HG02588 (cell line): ENCODE results near the gene SPRY2.

Experiments
- ATAC-seq: cut with Tn5 transposase; IDR thresholded peaks from one replicate; pipeline ENCODE4 v1.9.1; 2021; ENCODE audit warnings: mild to moderate bottlenecking, moderate library complexity; ENCODE audit not compliant: unreplicated experiment

The SPRY2 gene

GRCh38 chr13:80314711-80315653, 25.9 kb downstream of the SPRY2 start:
- no peak for ATAC-seq

DNA sequence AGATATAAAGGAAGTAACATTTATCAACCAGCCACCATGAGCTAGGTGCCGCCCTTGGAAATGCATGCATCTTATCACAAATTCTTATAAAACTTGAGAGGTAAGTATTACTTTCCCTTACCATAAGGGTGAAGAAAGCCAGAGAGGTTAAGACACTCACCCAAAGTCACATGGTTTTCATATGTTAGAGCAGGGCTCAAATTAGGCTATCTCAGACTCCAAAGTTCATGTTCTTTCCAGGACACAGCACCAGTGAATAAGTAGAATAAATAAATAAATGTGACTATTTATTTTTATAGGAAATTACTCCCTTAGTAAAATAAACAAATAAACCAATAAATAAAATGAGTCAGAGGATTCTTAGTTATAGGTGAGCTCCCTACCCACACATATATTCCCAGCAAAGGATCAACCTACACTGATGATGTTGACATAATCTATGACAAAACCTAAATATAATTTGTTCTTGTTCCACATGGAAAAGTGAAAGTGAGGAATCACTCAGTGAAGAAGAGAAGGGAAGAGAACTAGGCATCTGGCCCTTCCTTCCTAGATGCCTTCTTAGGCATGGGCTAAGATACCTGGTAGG, 27.2 kb downstream of the SPRY2 start:
- ATAC-seq = no peak

DNA sequence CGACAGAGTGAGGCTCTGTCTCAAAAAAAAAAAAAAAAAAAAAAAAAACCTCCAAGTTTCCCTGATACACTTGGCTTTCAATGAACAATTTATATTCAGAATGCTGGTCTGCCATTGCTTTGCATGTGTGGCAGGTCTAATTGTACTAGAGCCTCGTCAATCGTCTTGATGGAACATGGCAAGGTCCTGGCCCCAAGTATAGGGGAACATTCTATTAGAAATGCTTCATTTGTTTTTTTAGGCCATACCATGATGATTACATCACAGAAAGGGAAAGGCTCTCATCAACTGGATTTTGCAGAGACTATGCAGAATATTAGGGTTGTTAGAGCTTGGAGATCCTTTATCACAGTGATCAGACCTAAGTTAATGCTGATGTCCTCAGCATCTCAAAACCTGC, 28.0 kb downstream of the SPRY2 start:
- ATAC-seq = no peak

- ATAC-seq = no peak
Measured at GRCh38 chr13:80312012-80312704, 28.8 kb downstream of the SPRY2 start.

GRCh38 chr13:80309926-80310325, 31.0 kb downstream of the SPRY2 start:
- ATAC-seq = no peak

DNA sequence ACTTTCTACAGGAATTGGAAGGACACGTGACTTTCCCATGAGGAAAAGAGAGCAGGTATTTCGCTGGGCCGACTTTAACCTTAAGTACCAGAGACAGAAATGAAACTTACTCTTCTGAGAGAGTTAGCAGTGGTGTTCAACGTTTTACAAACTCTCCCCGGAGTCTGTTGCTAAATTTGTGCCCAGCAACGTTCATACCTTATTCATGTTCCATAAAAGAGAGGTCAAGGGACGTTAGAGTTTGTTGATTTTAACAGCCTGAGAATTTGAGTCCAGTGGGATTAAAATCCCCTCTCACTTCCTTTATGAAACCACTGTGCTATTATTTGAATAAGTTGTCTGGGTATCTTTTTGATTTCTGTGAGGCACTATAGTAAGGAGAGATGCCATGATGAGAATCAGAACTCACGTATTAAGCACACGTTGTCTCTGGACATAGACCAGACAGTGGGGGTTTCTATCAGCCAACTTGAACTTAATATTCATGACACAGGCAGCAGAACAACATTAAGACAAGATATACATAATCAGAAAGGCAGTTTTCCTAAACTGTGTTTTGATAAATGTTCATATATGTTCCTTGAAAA, 33.4 kb downstream of the SPRY2 start:
- ATAC-seq = no peak

DNA sequence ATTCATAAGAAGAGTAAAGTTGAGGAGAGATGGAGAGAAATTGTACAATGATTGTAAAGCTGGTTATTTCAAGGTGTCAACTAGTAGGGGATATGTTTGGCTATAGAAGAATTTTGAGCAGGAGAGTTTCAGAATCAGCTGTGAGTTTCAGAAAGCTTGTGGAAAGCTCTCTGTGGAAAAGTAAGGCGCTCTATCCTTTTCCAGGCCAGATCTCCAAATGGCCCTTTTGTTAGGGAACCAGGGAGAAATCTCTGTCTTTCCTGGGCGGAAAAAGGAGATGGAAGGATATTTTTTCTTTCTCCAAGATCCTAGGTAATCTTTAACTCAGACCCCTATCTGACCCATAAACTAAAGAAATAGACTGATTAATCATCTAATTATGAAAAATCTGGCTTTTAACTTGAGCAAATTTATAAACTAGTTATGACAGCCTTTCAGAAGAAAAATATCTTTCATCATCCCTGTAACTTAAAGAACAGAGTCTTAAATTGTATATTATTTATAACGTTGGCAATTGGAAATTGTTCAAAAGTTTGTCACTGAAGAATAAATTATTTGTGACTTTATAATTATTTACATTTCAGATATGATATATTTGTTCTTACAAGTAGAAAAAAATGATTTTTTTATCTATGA, 34.5 kb downstream of the SPRY2 start:
- no peak for ATAC-seq

- ATAC-seq = no peak
Measured at GRCh38 chr13:80305737-80306136, 35.2 kb downstream of the SPRY2 start.

GRCh38 chr13:80303225-80303811, 37.6 kb downstream of the SPRY2 start:
- ATAC-seq = no peak

DNA sequence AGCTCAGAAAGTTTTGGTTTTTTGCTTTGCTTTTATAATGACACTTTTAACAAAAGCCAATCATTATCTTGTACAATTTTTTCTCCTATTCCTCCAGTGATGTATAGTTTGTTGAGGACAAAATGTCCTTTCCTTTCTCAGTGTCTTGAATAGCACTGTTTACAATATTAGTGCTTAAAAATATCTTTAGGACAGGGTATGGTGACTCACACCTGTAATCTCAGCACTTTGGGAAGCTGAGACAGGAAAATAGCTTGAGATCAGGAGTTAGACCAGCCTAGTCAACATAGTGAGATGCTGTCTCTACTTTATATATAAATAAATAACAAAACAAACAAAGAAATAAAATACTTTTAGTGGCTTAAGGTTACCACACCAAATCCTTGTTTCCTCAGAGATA, 41.9 kb downstream of the SPRY2 start:
- no peak for ATAC-seq

DNA sequence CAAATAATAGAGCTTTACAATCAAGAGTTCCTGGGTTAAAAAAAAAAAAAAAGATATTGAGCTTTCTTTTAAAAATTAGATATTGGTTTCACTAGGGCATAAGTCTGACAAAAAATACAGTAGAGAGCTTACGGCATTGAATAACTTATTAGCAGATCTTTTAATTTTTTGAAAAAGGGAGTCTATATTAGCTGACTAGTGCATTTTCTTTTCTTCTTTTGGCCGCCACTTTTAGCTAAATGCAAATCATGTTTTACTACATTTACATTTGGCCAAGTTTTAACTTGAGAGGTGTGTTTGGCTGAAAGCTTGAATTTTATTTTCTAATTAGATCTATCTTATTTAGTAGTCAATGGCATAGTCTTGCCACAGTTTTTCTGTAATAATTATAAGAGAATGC, 43.4 kb downstream of the SPRY2 start:
- ATAC-seq = no peak

- no peak for ATAC-seq
Measured at GRCh38 chr13:80297094-80297493, 43.8 kb downstream of the SPRY2 start.

GRCh38 chr13:80296638-80297037, 44.3 kb downstream of the SPRY2 start:
- ATAC-seq = no peak

DNA sequence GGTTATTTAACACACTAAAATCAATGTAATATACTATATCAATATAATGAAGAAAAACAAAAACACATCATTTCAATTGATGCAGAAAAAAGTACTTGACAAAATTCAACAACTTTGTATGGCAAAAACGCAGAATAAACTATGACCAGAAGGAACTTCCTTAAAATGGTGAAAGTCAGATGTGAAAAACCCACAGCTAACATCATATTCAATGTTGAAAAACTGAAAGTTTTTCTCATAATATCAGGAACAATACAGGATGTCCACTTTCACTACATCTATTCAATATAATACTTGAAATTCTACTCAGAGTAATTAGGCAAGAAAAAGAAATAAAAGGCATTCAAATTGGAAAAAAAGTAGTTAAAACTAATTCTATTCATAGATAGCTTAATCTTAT, 50.3 kb downstream of the SPRY2 start:
- ATAC-seq = no peak
